ENCODE data around the gene STATH.
"Not testable (repeated sequence)": the region's sequence is repeated elsewhere in the genome, so short reads cannot be mapped to it uniquely, and the experiment has no call there.

The STATH gene

GRCh38 chr4:69995526-69996016 lies at the start of gene STATH:
STATH (plus strand) TSS chr4:69995966; CDS start chr4:69998438, 2,472 bp downstream.
- FAIRE-seq, result no peak

GRCh38 chr4:69951602-69952001 lies 44.2 kb upstream of the STATH start:
- no peak for FAIRE-seq

- no peak for FAIRE-seq
These were observed 38.6 kb upstream of the STATH start for GRCh38 chr4:69957209-69957608.

GRCh38 chr4:69965628-69966027 lies 30.1 kb upstream of the STATH start, which contains the start of gene CSN2:
CSN2 (minus strand) TSS chr4:69965728; CDS start chr4:69960995, 4,733 bp downstream.
- no peak for FAIRE-seq

GRCh38 chr4:69970071-69970470 lies 25.7 kb upstream of the STATH start:
- no peak for FAIRE-seq

- FAIRE-seq, result no peak
These were observed 21.1 kb upstream of the STATH start for GRCh38 chr4:69974631-69975030.

GRCh38 chr4:69977582-69977981 lies 18.2 kb upstream of the STATH start:
- no peak for FAIRE-seq

GRCh38 chr4:69984030-69984443 lies 11.7 kb upstream of the STATH start:
- FAIRE-seq, result no peak

GRCh38 chr4:69986663-69987062 lies 9.1 kb upstream of the STATH start:
- FAIRE-seq, result no peak

GRCh38 chr4:69991016-69991415 lies 4.8 kb upstream of the STATH start:
- FAIRE-seq, result no peak

GRCh38 chr4:69994782-69995181 lies 984 bp upstream of the STATH start:
- FAIRE-seq, result no peak

GRCh38 chr4:69999420-69999819 lies 3.7 kb downstream of the STATH start:
- FAIRE-seq, result no peak

GRCh38 chr4:70000711-70001110 lies 4.9 kb downstream of the STATH start:
- no peak for FAIRE-seq

GRCh38 chr4:70002507-70002906 lies 6.7 kb downstream of the STATH start:
- FAIRE-seq, result no peak

GRCh38 chr4:70008771-70009170 lies 13.0 kb downstream of the STATH start:
- FAIRE-seq, result no peak

- FAIRE-seq, result not testable (repeated sequence)
These were observed 23.2 kb downstream of the STATH start for GRCh38 chr4:70019006-70019405.

GRCh38 chr4:70023218-70023617 lies 27.5 kb downstream of the STATH start:
- no peak for FAIRE-seq

GRCh38 chr4:70027011-70027410 lies 31.2 kb downstream of the STATH start:
- FAIRE-seq, result no peak

- FAIRE-seq, result not testable (repeated sequence)
These were observed 32.4 kb downstream of the STATH start, which contains the start of gene HTN3 for GRCh38 chr4:70028159-70028558. HTN3 (plus strand) TSS chr4:70028459; CDS start chr4:70030741, 2,282 bp downstream.

GRCh38 chr4:70037559-70037958 lies 41.8 kb downstream of the STATH start:
- FAIRE-seq, result not testable (repeated sequence)

GRCh38 chr4:70039928-70040327 lies 44.2 kb downstream of the STATH start:
- not testable (repeated sequence) for FAIRE-seq

GRCh38 chr4:70041652-70042286 lies 46.0 kb downstream of the STATH start:
- no peak for FAIRE-seq

GRCh38 chr4:70050138-70050537 lies 54.4 kb downstream of the STATH start, which contains the start of gene HTN1:
HTN1 (plus strand) TSS chr4:70050438; CDS start chr4:70053077, 2,639 bp downstream.
- FAIRE-seq, result not testable (repeated sequence)

Measured in endometrium (tissue), 2 donors.